ENCODE data around the gene TMEM134.

DNA sequence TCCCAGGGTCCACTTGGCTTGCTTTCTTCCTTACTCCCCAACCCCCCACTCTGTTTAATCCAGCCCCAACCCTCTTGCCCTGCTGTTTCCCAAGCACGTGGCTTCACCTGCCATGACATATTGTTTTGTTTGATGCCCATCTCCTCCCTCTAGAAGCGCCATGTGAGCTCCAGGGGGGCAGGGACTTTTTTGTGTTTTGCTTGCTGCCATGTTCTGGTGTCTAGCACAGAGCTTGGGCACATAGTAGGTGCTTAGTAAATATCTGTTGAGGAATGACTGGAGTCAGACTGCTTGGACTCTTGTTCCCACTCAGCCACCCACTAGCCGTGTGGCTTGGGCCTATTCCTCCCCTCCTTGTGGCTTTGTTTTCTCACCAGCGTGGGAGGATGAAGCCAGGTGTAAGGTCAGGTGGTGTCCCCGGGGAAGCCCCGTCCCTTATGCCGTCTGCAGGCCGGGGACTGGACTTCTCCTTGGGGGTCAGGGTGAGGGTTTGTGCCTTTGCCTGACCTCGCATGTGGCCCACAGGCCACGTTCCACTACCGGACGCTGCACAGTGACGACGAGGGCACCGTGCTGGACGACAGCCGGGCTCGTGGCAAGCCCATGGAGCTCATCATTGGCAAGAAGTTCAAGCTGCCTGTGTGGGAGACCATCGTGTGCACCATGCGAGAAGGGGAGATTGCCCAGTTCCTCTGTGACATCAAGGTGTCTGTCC lies 17.6 kb upstream of the TMEM134 start:
- no peak for TF ChIP-seq POLR2A (IDR thresholded peaks at IDR 0.05)
- no peak for TF ChIP-seq CTCF (IDR thresholded peaks at IDR 0.05)
- no peak for TF ChIP-seq POLR2AphosphoS5 (IDR thresholded peaks at IDR 0.05)
- TF ChIP-seq EP300 (IDR thresholded peaks at IDR 0.05): no peak

Measured in suprapubic skin (tissue), 4 donors.